ENCODE measurements around the gene CCDC110.

DNA sequence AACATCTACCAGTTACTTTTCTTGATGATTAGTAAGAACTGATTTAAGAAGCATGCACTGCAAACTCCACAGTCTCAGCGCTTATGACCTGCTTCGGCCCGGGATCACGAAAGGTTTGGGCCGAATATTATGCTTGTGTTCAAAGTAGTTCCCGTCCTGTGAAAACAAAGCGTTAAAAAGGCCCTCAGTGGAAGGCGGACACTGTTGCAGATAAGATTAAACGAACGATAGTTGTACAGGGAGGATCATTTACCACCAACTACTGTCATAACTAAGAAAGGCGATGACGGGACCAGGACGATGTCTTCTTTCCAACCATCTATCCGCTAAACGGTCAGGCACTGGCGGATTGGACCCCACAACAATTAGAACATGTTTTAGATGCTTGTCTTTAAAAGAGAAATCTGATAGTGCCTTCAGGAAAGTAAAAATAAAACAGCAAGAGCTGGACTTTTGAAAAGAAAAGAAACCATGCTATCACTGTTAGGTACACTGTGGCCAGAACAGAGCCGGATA lies 42.7 kb upstream of the CCDC110 start:
- TF ChIP-seq, protein P1, sequence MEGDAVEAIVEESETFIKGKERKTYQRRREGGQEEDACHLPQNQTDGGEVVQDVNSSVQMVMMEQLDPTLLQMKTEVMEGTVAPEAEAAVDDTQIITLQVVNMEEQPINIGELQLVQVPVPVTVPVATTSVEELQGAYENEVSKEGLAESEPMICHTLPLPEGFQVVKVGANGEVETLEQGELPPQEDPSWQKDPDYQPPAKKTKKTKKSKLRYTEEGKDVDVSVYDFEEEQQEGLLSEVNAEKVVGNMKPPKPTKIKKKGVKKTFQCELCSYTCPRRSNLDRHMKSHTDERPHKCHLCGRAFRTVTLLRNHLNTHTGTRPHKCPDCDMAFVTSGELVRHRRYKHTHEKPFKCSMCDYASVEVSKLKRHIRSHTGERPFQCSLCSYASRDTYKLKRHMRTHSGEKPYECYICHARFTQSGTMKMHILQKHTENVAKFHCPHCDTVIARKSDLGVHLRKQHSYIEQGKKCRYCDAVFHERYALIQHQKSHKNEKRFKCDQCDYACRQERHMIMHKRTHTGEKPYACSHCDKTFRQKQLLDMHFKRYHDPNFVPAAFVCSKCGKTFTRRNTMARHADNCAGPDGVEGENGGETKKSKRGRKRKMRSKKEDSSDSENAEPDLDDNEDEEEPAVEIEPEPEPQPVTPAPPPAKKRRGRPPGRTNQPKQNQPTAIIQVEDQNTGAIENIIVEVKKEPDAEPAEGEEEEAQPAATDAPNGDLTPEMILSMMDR (IDR thresholded peaks at IDR 0.05) = no peak
- TF ChIP-seq POLR2A (IDR thresholded peaks at IDR 0.05) = no peak
